Esophagus mucosa (tissue), 1 donor: ENCODE data around the gene RAMP3. TPM values are rescaled to one million over a fixed set of nuclear protein-coding genes. Genes with fewer than 3 reads are reported as not detected.
"Not testable (repeated sequence)": the region's sequence is repeated elsewhere in the genome, so short reads cannot be mapped to it uniquely, and the experiment has no call there.

Experiments used
- ATAC-seq: fragments of 200-7000 bp; cut with Tn5 transposase; one replicate; pipeline ENCODE4 v1.9.1; 2020
- total RNA-seq: library from RNA; stranded (reverse); gene quantifications from one replicate; pipeline ENCODE4 v1.2.4, GENCODE V29; 2023
- donor health status: DM: yes; HTN: yes; CAD: no.

Gene RAMP3, protein sequence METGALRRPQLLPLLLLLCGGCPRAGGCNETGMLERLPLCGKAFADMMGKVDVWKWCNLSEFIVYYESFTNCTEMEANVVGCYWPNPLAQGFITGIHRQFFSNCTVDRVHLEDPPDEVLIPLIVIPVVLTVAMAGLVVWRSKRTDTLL
- total RNA-seq = 7.8 TPM

DNA sequence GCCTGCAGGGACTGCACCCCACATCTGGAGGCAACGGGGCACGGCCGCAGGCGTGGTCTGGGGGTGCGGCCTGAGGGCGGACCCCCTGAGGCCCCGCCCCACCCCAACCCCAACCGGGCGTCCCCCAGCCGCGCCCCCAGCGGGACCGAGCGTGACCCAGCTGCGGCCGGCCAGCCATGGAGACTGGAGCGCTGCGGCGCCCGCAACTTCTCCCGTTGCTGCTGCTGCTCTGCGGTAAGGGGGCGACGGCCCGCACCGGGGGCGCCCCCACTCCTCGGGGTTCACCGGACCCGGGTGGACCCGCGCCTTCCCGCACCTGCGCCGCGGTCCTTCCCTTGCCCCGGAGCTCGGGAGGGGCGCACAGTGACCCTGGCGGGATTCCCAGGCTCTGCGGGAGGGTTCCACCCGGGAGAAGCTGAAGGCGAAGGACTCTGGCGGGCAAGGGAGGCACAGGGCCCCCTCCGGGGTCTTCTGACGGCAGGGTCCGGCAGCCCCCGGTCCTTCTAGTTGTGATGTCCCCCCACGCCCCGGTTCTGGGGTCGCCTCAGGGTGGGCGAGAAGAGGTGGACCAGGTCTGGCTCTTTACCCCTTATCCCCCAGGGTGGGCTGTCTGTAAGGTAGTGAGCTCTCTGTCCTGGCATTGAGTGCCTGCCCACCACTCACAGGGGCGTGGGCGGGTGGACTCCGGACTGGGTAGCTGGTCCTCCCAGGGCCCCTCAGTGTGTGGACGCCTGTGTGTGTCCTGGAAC is at the start of gene RAMP3:
Gene RAMP3 (plus strand): TSS at position 139 of the 749 bp plus-strand sequence. CDS start 38 bp downstream, at position 177.
- peak; percentile 35 for ATAC-seq

DNA sequence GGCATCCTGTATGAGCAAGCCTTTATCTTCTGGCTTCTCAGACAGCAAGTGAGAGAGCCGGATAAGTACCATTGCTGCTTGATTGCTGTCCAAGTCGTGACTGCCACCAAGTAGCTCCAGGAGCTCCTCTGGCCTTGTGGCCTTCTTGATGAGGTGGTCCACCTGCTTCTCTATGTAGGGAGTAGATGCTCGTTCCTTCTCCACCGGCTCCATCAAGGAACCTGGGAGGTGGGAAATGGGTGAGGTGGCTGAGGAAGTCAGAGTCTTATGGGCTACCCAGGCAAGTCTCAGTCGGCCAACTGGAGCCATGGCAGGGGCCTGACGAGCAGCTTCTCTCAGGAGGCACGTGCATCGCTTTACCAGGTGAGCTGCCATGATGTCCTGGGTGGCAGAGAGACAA is 48.7 kb upstream of the RAMP3 start:
- ATAC-seq = no peak

DNA sequence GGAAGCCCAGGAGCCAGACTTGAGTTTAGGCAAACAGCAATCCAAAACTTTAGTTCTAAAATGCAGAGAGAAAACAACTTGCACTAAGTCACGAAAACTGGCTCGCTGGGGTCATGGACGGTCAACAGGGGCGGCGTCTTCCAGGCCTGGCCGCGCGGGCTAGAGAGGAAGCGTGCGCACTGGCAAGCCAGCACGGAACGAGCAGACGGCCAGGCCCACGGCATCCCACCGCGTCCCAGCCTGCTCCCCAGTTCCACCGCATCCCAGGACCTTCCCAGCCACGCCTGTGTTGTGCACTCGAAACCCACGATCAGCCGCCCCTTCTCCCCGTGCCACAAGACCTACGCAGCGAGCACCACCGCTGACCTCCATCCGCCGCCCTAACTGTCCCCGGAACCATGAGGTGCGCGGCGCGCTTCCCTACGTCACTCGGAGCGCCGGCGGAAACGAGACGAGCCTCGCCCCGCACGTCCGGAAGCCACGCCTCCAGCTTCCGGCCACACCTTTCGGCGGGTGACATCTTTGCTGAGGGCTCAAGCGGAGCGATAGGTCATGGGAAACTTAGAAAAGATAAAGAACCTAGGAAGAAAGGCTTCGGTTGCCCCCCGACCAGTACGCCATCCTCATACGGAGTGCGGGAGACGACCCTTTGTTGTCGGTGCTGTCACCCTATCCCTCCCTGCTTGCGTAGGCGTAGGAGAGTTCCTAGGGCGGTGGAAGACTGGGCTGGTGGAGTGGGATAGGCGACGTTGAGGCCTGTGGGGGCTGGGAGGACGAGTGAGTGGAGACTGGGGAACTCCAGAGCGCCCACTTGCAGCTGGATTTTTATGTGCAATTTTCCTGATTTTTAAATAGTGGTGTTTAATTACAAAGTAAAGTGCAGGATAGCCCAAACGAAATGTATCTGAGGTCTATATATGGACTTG is 46.0 kb upstream of the RAMP3 start, which contains the start of gene TBRG4:
Gene TBRG4 (minus strand): TSS at position 400 of the 926 bp plus-strand sequence. CDS start 2,460 bp downstream, outside the sequence.
- peak; percentile 98 for ATAC-seq

DNA sequence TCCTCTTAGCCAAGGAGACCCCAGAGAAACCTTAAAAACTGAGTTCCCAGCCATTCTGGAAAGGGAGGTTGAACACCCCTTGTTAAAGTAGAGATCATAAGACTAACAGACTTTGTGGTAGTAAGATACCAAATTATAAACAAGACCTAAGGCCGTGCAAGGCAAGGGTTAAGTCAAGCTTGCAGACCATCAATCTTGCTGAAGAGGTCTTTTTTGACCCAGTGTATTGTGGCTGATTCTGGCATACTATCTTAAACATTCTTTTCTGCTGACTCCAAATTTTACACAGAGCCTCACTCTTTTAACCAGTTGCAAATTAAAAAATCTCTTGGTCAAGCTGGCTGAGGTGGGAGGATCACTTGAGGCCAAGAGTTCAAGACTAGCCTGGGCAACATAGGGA is 44.9 kb upstream of the RAMP3 start:
- no peak for ATAC-seq

DNA sequence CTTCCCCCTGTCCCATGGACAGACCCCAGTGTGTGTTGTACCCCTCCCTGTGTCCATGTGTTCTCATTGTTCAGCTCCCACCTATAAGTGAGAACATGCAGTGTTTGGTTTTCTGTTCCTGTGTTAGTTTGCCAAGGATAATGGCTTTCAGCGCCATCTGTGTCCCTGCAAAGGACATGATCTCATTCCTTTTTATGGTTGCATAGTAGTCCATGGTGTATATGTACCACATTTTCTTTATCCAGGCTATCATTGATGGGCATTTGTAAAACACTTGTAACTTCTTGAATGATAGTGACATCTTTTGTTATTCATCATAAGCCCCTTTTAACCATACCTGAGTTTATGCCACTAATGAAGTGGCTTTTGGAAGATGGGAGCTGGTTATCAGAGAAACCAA is 43.3 kb upstream of the RAMP3 start:
- not testable (repeated sequence) for ATAC-seq

DNA sequence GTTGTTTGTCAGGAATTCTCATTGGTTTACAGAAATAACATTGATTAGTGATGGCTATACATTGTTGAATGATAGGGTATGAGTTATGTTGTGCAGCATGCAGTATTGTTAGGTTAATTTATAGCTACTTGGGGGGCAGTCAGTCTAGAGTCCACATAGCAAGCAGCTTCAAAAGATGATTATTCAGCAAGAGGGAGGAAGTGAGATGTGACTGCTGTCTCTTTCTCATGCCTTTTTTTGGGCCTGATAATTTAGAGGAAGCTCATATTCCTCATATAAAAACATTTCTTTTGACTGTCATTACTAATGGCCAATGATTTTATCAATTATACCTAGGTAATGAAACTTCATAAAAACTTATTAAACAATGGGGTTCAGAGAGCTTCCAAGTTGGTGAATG is 42.7 kb upstream of the RAMP3 start:
- no peak for ATAC-seq

DNA sequence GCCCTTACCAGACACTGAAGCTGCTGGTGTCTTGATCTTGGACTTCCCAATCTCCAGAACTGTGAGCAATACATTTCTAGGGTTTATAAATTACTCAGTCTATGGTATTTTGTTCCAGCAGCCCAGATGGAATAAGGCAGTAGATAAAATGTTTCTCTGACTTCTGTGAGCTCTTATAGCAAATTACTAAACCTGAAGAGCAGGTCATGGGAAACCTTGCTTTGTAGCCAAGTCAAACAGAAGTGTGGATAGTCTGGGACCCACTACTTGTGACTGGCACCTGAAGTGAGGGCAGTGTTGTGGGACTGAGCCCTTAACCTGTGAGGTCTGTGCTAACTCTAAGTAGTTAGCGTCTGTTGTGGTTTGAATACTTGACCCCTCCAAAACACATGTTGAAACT is 41.5 kb upstream of the RAMP3 start:
- ATAC-seq = no peak

DNA sequence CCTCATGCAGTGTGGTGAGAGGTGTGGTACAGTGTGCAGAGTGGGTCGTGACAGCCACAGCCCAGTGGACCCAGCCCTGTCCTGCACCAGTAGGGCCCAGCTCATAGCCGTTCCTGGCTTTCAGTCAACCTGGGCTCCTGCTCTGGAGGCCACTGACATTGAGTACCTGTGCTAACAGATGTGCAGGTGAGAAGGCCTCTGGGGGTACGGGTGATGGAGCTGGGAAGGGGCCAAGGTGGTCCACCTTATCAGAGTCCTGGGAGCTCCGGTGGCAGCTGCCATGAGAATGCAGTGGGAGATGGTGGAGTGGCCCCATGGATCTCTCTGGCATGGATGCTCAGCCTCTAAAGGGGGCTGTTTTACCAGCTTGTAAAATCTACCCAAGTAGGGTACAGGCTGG is 40.0 kb upstream of the RAMP3 start:
- no peak for ATAC-seq

DNA sequence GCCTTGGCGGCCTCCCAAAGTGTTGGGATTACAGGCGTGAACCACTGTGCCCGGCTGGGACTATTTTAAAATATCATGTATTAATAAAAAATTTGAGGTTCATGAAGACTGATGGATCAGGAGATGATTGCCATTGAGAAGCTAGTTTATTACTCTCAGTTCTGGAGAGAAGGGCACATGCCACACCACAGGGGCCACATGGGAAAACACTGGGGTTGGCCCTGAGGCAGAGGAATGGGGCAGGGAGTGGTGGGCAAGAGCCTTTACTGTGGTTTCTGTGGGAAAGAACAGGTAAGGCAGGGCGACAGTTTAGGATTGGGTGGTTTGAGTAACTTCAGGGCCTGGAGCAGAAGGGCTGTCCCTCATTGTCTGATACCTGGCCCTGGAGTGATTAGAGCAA is 39.3 kb upstream of the RAMP3 start:
- ATAC-seq = no peak

DNA sequence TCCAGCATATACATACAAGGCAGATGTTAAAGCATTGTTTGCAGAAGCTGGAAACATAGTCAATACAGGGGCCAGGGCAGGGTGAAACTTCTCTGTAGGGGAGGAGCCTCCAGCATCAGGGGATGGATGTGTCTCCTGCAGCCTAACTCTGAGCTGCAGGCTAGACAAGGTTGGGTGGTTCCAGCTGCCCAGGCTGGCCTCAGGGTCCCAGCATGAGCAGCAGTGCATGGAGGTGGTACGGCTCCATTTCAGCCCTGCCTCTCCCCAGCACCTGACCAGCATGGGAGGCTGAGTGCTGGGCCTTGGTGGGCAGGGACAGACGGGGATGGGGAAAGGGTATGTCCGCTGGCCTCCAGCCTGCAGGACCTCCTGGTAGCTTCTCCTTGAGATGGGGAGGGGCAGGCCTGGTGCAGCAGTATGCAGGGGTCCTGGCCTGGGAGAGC is 38.7 kb upstream of the RAMP3 start:
- ATAC-seq = peak; percentile 6

DNA sequence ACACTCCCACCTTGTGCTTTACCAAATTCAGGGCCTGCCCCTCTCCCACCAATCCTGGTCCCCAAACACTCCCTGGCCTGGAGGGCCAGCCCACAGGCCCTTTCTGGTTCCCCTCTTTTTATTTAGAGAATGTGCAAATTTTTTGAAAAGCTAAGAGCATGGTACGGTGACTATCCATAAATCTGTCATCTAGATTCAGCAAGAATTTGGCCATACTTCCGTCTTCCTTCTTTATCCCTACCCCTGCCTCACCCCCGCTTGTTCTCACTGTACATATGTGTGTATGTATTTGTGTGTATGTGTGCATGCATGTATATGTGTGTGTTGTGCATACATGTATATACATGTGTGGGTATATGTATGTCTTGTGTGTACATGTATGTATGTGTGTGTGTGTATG is 38.0 kb upstream of the RAMP3 start:
- no peak for ATAC-seq

DNA sequence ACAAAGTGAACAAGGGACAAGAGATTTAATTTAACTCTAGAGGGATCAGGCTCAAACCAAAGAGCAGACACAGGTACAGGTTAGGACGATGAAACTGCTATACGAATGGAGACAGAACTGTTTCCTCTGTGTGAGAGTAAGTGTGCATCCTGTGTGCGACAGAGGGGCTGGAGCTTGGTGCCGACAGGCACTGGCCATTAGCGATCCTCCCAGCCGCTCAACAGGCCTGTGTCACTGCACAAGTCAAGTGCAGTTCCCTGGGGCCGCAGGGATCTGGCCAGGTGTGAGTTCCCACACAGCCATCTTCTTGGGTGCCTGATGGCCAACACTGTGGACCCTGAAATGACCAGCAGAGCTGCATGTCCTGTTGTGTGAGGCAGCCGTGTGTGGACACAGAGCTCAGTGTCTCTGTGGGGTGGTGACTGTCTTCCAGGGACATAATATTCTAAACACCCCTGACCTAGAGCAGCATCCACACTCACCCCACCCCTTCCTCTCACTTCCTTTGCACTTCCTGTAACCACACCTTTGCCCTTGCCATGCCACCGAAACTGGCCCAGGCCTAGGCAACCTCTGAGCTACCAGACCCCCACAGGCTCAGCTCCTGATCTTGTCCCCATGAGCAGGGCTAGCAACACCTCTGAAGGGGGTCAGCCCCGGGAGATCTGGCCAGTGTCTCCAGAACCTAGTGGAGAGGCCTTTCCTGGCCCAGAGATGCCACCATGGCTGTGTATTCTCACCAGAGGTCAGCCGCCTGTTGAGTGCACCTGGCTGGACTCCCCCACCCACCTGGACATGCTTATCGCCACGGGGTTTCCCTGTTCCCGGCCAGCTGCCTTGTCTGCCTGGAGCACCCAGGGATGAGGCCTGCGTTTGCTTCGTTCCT is 34.4 kb upstream of the RAMP3 start:
- no peak for ATAC-seq

DNA sequence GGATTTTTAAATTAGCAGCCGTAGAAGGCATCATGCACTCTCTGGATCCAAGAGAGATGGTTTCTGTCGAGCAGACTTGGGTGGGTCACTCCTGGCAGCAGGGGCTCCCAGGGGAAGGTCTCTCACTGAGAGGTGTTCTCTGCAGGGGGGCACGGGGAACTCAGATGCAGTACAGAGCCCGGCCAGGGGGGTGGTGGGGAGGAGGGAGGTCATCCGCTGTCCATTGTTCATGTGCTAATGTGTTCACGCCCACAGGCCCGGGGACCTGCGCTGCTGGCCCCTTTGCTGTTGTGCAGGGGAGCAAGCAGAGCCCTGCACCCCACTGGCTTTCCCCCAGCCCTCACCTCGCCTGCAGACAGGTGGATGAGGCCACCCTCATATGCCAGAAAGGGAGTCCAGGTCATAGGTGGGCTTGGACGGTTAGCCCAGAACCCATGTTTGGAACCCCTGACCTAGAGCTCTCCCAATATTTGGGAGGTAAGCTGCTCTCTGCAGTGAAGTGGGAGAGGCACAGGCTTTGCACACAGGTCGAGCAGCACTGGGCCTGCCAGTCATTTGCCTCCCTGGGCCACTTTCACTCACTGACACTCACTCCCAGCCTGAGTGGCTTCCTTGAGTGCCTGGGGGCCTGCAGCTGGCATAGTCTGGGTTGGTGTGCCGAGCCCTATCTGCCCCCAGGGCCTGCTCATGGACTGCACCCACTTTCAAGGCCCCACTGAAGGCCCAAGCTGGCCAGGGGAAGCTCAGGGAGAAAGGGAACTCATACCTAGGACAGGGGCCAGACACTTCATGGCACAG is 33.5 kb upstream of the RAMP3 start:
- no peak for ATAC-seq

DNA sequence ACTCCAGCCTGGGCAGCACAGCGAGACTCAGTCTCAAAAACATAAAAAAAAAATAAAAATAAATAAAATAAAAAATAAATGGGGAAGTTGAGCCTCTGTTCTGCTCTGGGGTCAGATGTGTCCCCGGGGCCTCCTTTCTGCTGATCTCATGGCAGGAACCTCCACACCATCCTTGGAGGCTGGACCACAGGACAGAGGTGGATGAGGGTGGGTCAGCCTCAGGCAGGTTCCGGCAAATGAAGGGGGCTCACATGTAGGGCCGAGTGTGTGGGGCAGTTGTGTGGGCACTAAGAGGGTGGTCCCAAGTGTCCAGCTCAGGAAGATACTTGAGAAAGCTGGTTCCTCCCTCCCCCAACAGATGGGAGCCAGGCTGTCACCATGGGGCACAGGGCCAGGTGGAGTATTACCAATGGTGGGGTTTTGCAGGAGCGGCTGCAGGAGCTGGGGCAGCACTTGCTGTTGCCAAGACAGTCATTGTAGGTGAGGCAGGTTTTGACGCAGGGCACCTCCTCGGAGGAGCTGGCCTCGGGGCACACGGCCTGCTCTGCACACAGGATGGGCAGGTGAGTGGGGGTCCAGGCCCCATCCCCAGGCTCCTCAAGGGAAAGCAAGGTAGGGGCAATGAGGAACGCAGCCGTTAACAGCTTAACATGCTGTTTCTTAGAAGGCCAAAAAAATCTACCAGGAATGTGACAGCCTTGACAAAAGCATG is 32.2 kb upstream of the RAMP3 start:
- ATAC-seq = no peak

DNA sequence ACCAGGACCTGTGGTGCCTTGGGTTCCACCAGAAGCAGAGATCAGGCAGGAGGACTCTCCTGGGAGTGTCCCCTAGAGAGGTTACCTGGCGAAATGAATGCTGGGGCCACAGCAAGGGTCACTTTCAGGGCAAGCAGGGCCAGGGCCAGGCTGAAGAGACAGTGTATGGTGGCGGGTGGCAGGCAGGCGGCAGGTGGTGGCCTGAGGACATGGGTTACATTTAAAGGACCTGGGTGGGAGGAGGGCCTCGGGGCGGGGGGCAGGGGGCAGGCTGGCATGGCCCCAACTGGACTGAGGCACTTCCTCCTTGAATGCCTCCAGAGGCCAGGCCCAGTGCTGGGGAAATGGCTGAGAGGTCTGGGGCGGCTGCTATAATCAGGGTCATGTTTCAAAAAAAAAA is 31.4 kb upstream of the RAMP3 start:
- no peak for ATAC-seq

DNA sequence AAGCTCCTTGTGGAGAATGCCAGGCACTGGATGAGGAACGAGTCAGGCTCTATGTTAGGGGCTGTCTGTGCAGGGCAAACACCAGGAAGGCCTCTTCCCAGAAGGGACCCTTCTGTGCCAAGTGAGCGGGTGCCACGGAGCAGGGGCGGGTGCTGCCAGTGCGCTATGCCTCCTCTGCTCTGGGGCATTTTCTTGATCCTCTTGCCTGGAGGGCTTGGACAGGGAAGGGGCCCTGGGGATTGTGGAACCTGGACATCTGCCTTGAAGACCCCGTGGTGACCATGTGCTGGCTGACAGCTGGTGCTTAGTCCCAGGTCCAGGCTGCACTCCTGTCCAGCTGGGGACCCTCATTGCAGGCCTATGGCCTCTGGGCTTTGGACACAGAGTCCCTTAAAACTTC is 30.7 kb upstream of the RAMP3 start:
- no peak for ATAC-seq

DNA sequence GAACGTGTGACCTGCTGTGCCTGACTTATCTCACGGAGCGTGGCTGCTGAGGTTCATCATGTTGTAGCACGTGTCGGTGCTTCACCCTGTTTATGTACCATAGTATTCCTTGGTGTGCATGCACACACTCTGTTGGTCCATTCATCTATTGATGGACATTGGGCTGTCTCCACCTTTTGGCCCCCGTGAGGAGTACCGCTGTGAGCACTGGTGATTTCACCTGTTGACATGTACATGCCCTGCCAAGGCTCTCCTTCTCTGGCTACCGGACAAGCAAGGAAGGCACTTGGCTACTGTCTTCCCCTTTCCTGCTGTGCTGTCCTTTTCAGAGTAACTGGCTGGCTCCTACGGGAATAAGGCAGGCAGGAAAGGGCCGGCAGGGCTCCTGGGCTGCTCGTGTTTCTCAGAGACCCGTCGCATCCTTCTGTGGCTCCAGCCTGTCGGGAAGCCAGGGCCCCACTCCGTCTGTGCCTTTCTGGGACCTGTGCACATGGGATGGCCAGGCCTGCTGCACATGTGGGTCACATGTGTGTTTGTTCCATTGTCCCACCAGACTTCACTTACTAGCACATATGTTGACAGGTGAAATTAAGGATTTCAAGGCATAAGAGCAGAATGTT is 28.3 kb upstream of the RAMP3 start:
- ATAC-seq = no peak

DNA sequence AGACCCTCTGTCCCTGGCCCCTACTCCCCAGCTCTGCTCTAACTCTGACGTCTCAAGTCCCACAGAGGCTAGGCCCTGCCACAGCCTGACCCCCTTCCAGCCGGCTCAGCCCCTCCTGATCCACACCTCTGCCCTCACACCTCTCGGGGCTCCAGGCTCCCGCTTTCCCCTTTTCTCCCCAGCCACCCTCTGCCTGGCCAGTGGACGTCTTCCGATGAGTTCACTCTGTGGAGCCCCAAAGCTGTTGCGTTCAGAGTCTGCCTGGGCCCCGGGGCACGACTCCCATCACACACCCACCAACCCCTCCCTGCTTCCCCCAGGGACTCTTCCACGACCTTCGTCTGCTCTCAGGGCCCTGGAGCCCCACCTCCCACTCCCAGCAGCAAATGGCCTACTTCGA is 27.7 kb upstream of the RAMP3 start:
- ATAC-seq = no peak

DNA sequence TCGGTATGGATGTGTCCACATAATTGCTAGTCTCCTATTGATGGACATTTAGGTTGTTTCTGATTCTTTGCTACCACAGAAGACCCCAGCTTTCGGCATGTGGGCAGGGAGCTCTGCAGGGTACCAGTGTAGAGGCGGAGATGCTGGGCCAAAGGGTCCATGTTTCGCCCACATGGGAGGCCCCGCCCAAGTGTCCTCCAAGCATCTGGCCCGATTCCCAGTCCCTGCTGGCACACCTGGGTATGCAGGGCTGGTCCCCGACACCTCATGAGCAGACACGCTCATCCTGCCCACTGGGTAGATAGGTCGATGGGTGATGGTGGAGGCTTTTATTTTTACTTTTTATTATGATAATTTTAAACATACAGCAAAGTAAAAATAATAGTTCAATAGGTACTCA is 26.7 kb upstream of the RAMP3 start:
- ATAC-seq = no peak

DNA sequence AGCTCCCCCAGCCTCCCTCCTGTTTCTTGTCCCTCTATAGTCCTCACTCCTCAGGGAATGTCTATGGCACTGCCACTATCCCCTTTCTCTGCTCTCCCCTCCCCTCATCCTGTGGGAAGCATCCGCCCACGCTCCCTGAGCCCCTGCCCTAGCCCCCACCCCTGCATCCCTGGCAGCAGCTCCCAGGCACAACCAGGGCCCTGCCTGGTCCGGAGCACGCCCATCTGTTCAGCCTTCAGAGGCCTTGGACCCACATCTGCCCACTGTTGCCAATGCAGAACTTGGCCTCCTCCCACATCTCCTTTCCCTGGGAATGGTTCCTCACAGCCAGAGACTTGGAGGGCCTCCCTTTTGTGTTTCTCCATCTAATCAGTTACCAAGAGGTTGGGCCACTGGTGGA is 25.7 kb upstream of the RAMP3 start:
- no peak for ATAC-seq
